ENCODE measurements around the gene TSSK6. TPM values are rescaled to one million over a fixed set of nuclear protein-coding genes. Genes with fewer than 3 reads are reported as not detected.

The TSSK6 gene
- total and polyA plus RNA-seq, 2 experiments from 2014 or later, result 0.63 to 4.9 TPM

DNA sequence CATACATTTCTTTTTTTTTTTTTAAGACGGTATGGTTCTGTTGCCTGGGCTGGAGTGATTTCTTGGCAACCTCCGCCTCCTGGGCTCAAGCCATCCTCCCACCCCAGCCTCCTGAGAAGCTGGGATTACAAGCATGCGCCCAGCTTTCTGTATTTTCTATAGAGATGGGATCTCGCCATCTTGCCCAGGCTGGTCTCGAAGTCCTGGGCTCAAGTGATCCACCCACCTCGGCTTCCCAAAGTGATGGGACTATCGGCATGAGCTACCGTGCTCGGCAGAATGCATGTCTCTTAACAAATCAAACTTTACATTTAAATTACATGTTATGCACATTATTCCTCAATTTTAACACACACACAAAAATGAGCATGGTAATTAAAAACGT, 1.9 kb upstream of the TSSK6 start:
- H3F3A ChIP-seq (replicated peaks; ENCODE audit: low read depth), result 0 out of 2 replicates have a peak, but pooled peaks cover 3% of the 10 kb centered on the region
- DNase-seq (ENCODE audit: low spot score), result no peak
- H3K9me2 ChIP-seq (ENCODE audit: insufficient read depth), result no peaks in the 10 kb centered on the region
- H3K79me2 ChIP-seq (replicated peaks; ENCODE audit: insufficient read depth), result peaks cover 57% of the 10 kb centered on the region
- H3K27me3 ChIP-seq (ENCODE audit: insufficient read depth), result no peaks in the 10 kb centered on the region
- 0 out of 2 replicates have a peak, but pooled peaks cover 3% of the 10 kb centered on the region for H3K36me3 ChIP-seq (ENCODE audit: insufficient read depth)
- Mint-ChIP-seq H3K27ac (no peak overlapping the region), H3K9me3 (no peaks in the 10 kb centered on the region; the same call in 1 of the 3 replicates), H3K27me3 (ENCODE audit: insufficient read depth, low read depth, poor library complexity) (peaks cover 10% of the 10 kb centered on the region), H3K36me3 (ENCODE audit: low read depth) (peaks cover 35% of the 10 kb centered on the region), H3K4me1 (peaks cover 2% of the 10 kb centered on the region; the same call in 2 of the 3 replicates), H3K4me3 (peak overlapping the region; percentile 95)
- no peak overlapping the region for H3K27ac ChIP-seq (ENCODE audit: low read depth)
- peak overlapping the region; percentile 99 for H3K4me3 ChIP-seq
- H2AFZ ChIP-seq, result no peak overlapping the region
- H4K20me1 ChIP-seq (replicated peaks; ENCODE audit: insufficient read depth), result peaks cover 17% of the 10 kb centered on the region; the same call in 1 of the 2 replicates
- peak overlapping the region; percentile 99 for H3K4me2 ChIP-seq
- H3K4me1 ChIP-seq (ENCODE audit: insufficient read depth), result no peaks in the 10 kb centered on the region; the same call in 1 of the 2 replicates
- TF ChIP-seq JUNB (IDR thresholded peaks at IDR 0.05; ENCODE audit: unreplicated experiment) (no peak), POLR2AphosphoS5 (IDR thresholded peaks at IDR 0.05; ENCODE audit: low read depth) (no peak), ZNF114 (CRISPR knock-in tag; IDR thresholded peaks at IDR 0.05) (no peak)
- TF ChIP-seq, protein P1, sequence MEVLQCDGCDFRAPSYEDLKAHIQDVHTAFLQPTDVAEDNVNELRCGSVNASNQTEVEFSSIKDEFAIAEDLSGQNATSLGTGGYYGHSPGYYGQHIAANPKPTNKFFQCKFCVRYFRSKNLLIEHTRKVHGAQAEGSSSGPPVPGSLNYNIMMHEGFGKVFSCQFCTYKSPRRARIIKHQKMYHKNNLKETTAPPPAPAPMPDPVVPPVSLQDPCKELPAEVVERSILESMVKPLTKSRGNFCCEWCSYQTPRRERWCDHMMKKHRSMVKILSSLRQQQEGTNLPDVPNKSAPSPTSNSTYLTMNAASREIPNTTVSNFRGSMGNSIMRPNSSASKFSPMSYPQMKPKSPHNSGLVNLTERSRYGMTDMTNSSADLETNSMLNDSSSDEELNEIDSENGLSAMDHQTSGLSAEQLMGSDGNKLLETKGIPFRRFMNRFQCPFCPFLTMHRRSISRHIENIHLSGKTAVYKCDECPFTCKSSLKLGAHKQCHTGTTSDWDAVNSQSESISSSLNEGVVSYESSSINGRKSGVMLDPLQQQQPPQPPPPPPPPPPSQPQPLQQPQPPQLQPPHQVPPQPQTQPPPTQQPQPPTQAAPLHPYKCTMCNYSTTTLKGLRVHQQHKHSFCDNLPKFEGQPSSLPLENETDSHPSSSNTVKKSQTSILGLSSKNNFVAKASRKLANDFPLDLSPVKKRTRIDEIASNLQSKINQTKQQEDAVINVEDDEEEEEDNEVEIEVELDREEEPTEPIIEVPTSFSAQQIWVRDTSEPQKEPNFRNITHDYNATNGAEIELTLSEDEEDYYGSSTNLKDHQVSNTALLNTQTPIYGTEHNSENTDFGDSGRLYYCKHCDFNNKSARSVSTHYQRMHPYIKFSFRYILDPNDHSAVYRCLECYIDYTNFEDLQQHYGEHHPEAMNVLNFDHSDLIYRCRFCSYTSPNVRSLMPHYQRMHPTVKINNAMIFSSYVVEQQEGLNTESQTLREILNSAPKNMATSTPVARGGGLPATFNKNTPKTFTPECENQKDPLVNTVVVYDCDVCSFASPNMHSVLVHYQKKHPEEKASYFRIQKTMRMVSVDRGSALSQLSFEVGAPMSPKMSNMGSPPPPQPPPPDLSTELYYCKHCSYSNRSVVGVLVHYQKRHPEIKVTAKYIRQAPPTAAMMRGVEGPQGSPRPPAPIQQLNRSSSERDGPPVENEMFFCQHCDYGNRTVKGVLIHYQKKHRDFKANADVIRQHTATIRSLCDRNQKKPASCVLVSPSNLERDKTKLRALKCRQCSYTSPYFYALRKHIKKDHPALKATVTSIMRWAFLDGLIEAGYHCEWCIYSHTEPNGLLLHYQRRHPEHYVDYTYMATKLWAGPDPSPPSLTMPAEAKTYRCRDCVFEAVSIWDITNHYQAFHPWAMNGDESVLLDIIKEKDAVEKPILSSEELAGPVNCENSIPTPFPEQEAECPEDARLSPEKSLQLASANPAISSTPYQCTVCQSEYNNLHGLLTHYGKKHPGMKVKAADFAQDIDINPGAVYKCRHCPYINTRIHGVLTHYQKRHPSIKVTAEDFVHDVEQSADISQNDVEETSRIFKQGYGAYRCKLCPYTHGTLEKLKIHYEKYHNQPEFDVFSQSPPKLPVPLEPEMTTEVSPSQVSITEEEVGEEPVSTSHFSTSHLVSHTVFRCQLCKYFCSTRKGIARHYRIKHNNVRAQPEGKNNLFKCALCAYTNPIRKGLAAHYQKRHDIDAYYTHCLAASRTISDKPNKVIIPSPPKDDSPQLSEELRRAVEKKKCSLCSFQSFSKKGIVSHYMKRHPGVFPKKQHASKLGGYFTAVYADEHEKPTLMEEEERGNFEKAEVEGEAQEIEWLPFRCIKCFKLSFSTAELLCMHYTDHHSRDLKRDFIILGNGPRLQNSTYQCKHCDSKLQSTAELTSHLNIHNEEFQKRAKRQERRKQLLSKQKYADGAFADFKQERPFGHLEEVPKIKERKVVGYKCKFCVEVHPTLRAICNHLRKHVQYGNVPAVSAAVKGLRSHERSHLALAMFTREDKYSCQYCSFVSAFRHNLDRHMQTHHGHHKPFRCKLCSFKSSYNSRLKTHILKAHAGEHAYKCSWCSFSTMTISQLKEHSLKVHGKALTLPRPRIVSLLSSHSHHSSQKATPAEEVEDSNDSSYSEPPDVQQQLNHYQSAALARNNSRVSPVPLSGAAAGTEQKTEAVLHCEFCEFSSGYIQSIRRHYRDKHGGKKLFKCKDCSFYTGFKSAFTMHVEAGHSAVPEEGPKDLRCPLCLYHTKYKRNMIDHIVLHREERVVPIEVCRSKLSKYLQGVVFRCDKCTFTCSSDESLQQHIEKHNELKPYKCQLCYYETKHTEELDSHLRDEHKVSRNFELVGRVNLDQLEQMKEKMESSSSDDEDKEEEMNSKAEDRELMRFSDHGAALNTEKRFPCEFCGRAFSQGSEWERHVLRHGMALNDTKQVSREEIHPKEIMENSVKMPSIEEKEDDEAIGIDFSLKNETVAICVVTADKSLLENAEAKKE (CRISPR knock-in tag; IDR thresholded peaks at IDR 0.05), result no peak
- no peak for ATAC-seq

Data from GM23338 (cell line).